Common myeloid progenitor, CD34-positive (primary cell): ENCODE measurements around the gene CST3.
"Not testable (repeated sequence)": the region's sequence is repeated elsewhere in the genome, so short reads cannot be mapped to it uniquely, and the experiment has no call there.

Source experiments
- CTCF ChIA-PET: fragments of 350-600 bp; sonication (Branson Sonifier 250); formaldehyde crosslinking; loops from one replicate; lab custom pipeline; 2021; ENCODE audit warnings: antibody characterized with exemption; lab: Charles Lee
- POLR2A ChIA-PET: fragments of 350-600 bp; sonication (Branson Sonifier 250); formaldehyde crosslinking; loops from one replicate; lab custom pipeline; 2021; ENCODE audit warnings: antibody characterized with exemption; lab: Charles Lee
- DNase-seq, 3 donors: peaks; one replicate each; pipeline versions ENCODE4 v3.0.0 to v3.0.0-alpha.2; 2013
- H3K27ac ChIP-seq, 2 experiments: 1 replicate in 1 of 2; 2 replicates in 1 of 2; pipeline ENCODE4 v1.7.0; 2013; ENCODE audit warnings: inconsistent platforms in 2 of 2, low read length in 2 of 2, mild to moderate bottlenecking in 2 of 2, low read depth in 1 of 2, moderate library complexity in 1 of 2; ENCODE audit not compliant: severe bottlenecking in 2 of 2, insufficient read depth in 1 of 2, poor library complexity in 1 of 2
- H3K27me3 ChIP-seq, 5 experiments: replicated peaks in 2 of 5; 1 replicate in 3 of 5; 2 replicates in 2 of 5; pipeline versions ENCODE4 v1.6.1 to v1.7.0; 2013; ENCODE audit warnings: low read length in 4 of 5, mild to moderate bottlenecking in 2 of 5, moderate library complexity in 2 of 5, inconsistent platforms in 1 of 5; ENCODE audit not compliant: insufficient read depth in 5 of 5, control insufficient read depth in 4 of 5
- H3K36me3 ChIP-seq, 4 experiments: 1 replicate in 2 of 4; 2 replicates in 2 of 4; pipeline versions ENCODE4 v1.6.1 to v1.7.0; 2013; ENCODE audit warnings: low read length in 3 of 4, control low read depth in 1 of 4, mild to moderate bottlenecking in 1 of 4; ENCODE audit not compliant: control insufficient read depth in 4 of 4, insufficient read depth in 4 of 4
- H3K4me1 ChIP-seq, 4 experiments: 1 replicate in 3 of 4; 2 replicates in 1 of 4; pipeline versions ENCODE4 v1.6.1 to v1.7.1; 2013; ENCODE audit warnings: low read length in 3 of 4, mild to moderate bottlenecking in 3 of 4, control low read depth in 1 of 4, inconsistent platforms in 1 of 4, moderate library complexity in 1 of 4; ENCODE audit not compliant: control insufficient read depth in 4 of 4, insufficient read depth in 4 of 4; ENCODE audit errors: control extremely low read depth in 1 of 4
- H3K4me3 ChIP-seq, 7 experiments: 1 replicate in 4 of 7; 2 replicates in 3 of 7; pipeline versions ENCODE4 v1.5.1 to v1.7.0; 2013; ENCODE audit warnings: mild to moderate bottlenecking in 7 of 7, low read length in 6 of 7, moderate library complexity in 6 of 7, inconsistent platforms in 2 of 7, low read depth in 2 of 7, control low read depth in 1 of 7; ENCODE audit not compliant: insufficient read depth in 4 of 7, control insufficient read depth in 1 of 7; ENCODE audit errors: extremely low read depth in 1 of 7
- H3K9me3 ChIP-seq, 5 experiments: 1 replicate in 4 of 5; 2 replicates in 1 of 5; pipeline versions ENCODE4 v1.6.1 to v1.7.1; 2013; ENCODE audit warnings: low read length in 4 of 5, mild to moderate bottlenecking in 2 of 5, inconsistent platforms in 1 of 5, low read depth in 1 of 5, moderate library complexity in 1 of 5; ENCODE audit not compliant: control insufficient read depth in 4 of 5, insufficient read depth in 2 of 5; ENCODE audit errors: control extremely low read depth in 1 of 5
- WGBS: methylation state at CpG from one replicate; pipeline ENCODE4 v1.1.5; 2013; ENCODE audit not compliant: insufficient coverage; 5-methylcytosine and 5-hydroxymethylcytosine counted together

The CST3 gene

DNA sequence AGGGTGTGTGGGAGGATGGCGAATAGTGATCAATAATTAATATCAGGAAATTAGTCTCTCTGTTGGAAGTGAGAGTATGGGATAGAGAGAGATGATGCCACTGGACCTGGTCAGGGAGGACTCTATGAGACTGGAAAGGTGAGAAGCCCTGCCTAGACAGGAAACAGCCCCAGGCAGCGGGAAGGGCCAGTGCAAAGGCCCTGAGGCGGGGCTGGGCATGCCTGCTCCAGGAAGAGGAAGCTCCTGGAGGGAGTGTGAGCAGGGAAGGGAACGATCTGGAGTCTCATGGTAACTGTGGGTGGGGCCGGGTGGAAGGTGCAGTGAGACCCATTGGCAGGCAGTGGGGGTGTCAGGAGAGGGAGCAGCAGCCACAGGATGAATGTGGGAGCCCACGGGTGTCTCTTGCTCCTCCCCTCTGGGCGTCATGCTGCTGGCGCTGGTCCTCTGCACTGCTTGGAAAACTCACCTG is 1.8 kb upstream of the CST3 start:
- Histone ChIP-seq H3K4me1 (peaks cover 0 to 61% (median 28%) of the 10 kb centered on the region in 4 experiments), H3K27me3 (no peaks in the 10 kb centered on the region), H3K9me3 (no peaks in the 10 kb centered on the region), H3K36me3 (peaks cover 0 to 3% (median 0%) of the 10 kb centered on the region in 4 experiments), H3K27ac (no peak overlapping the region), H3K4me3 (no peak overlapping the region)
- DNase-seq: no peak
- WGBS: 95% methylated on average over 4 of the region's 8 CpGs
- CTCF ChIA-PET: interaction anchor here (1.0 kb wide), 1 partner anchor 32 kb away, joined by 3 read pairs; no protein-coding TSS in a partner anchor
- POLR2A ChIA-PET: no interaction called here

DNA sequence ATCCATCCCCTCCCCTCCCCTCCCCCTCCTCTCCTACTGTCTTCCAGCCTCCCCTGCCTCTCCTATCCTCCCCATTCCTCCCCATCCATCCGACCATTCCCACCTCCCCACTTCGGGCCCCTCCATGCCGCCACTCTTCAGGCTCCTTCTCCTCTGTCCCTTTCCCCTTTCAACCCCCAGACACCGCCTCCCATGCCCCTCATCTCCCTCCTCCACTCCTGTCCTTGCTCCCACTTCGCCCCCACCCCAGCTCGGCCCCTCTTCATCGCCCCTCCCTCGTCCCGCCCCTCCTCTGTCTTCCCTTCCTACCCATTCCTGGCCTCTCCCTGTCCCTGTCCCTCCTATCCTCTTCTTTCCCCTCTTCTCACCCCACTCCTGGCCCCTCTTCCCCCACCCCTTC is 554 bp upstream of the CST3 start:
- Histone ChIP-seq H3K27ac (no peak overlapping the region), H3K9me3 (no peaks in the 10 kb centered on the region), H3K4me3 (peak overlapping the region in 1 of 7 experiments; percentile 84), H3K36me3 (peaks cover 0 to 10% (median 0%) of the 10 kb centered on the region in 4 experiments), H3K27me3 (no peaks in the 10 kb centered on the region), H3K4me1 (peaks cover 0 to 58% (median 22%) of the 10 kb centered on the region in 4 experiments)
- WGBS: 85% methylated on average over 6 of the region's 9 CpGs
- ChIA-PET POLR2A (no interaction called here), CTCF (interaction anchor here (0.7 kb wide), 1 partner anchor 11 kb away, joined by 3 read pairs; no protein-coding TSS in a partner anchor)
- DNase-seq: no peak

DNA sequence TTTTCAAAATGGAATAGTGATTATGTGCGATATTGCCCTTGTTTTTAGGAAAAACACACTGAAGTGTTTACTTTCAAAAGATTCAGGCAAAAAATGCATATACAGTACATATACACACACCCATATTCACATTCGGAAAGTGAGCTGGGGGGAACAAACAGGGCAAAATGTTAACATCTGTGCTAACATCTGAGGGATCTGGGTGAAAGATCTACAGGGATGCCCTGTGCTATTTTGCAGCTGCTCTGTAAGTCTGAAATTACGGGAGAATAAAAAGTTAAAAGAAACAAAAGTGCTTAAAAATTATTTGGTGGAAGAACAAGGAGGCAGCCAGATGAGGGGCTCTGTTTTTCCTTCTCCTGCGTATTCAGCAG is 860 bp downstream of the CST3 start:
- peaks cover 0 to 12% (median 0%) of the 10 kb centered on the region in 4 experiments for H3K36me3 ChIP-seq
- peaks cover 0 to 55% (median 26%) of the 10 kb centered on the region in 4 experiments for H3K4me1 ChIP-seq
- ChIA-PET POLR2A (no interaction called here), CTCF (interaction anchor here (0.8 to 1.6 kb wide), 3 partner anchors 29 to 218 kb away, joined by 3 to 4 read pairs (median 3); no protein-coding TSS in a partner anchor)
- WGBS: 0% methylated on average over 1 of the region's 4 CpGs
- no peaks in the 10 kb centered on the region for H3K9me3 ChIP-seq
- H3K27me3 ChIP-seq: no peaks in the 10 kb centered on the region
- no peak for DNase-seq
- H3K4me3 ChIP-seq: peak overlapping the region; percentile 48 to 84 (median 70)
- H3K27ac ChIP-seq: peak overlapping the region in 1 of 2 experiments; percentile 49

DNA sequence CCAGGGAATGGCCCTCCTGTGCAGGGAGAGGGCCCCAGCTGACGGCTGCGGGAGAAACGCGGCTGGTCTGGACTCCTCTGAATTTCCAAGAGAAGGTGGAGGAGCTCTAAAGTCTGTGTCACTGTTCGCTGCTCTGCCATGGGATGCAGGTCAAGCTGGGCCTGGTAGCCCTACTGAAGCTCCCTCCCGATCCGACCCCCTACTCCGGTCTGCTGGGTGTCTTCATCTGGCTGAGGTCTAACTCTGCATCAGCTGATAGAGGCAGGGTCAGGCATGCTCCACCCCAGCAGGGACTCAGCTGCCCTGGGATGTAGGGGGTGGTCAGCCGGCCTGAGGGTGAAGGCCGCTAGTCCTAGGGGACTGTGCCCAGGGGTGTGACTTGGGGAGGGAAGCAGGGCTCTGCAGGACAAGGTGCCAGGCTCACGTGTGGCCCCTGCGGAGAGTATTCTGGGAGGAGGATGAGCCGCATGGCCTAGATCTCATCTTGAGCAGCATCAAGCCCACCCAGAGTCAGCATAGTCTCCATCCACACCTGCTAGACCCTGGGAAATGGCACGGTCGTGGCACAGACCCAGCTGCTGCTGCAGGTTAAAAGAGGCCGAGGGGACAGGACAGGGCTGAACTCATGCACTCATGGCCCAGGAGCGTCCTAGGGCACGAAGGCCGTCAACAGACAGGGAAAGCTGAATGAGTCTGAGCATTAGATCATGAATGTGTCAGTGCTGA is 1.4 kb downstream of the CST3 start:
- Histone ChIP-seq H3K4me3 (peak overlapping the region in 3 of 7 experiments; percentile 70 to 84 (median 78)), H3K27ac (no peak overlapping the region), H3K4me1 (peaks cover 0 to 55% (median 32%) of the 10 kb centered on the region in 4 experiments), H3K27me3 (no peaks in the 10 kb centered on the region), H3K9me3 (no peaks in the 10 kb centered on the region), H3K36me3 (peaks cover 0 to 12% (median 0%) of the 10 kb centered on the region in 4 experiments)
- POLR2A ChIA-PET: no interaction called here
- no peak for DNase-seq
- CTCF ChIA-PET: interaction anchor here (0.8 to 1.6 kb wide), 3 partner anchors 28 to 217 kb away, joined by 3 to 4 read pairs (median 3); no protein-coding TSS in a partner anchor
- 94% methylated on average over 17 of the region's 19 CpGs for WGBS

DNA sequence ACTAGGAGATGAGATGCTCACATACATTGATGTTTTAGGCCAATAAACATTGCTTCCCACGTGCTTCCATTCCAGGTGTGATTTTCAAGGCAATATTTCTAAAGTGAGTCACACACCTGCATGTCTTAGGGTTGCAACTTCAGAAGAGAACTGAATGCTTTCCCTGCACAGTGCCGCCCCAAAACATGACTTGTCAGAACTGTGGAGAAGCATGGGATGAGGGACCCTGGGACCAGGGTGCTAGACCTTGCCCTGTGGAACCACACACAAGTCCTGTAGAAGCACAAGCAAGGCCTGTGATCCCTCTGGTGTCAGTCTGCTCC is 2.0 kb downstream of the CST3 start:
- H3K27ac ChIP-seq, DNase-seq, H3K27me3 ChIP-seq, H3K9me3 ChIP-seq, POLR2A ChIA-PET, H3K4me3 ChIP-seq: not testable (repeated sequence)
- CTCF ChIA-PET: interaction anchor here (0.7 to 1.6 kb wide), 3 partner anchors 27 to 194 kb away, joined by 4 read pairs; no protein-coding TSS in a partner anchor
- no CpG with 5 or more reads among the region's 2 CpGs for WGBS
- H3K4me1 ChIP-seq: peaks cover 0 to 51% (median 34%) of the 10 kb centered on the region in 4 experiments
- H3K36me3 ChIP-seq: peaks cover 0 to 12% (median 0%) of the 10 kb centered on the region in 4 experiments

DNA sequence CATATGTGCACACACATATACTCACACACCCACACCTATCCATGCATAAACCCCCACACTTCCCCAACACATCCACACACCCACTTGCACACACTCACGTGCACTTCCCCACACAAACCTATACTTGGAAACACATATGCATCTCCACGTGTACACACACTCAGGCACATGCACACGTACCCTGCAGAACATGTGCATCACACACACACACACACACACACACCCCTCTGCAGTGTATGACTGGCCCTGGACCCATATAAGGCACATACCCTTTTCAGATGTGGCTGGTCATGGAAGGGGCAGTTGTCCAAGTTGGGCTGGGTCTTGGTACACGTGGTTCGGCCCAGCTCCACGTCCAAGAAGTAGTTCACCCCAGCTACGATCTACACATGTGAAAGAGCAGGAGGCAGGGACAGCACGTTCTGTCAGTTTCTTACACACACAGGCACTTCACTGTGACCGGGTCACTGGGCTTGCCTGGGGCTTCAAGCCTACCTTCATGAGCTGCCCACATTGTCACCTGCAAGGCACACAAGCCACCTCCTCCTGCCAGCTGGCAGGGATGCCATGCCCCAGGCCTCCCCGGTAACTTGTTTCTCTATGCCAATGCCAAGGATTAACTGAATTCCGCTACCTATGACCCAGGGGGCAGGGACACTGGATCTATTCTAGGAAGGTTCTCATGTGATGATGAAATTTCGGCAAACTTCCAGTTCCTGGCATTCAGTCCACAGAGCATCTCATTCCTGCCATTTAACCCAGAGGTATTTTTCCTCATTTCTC is 2.6 kb downstream of the CST3 start:
- POLR2A ChIA-PET: no interaction called here
- no peaks in the 10 kb centered on the region for H3K9me3 ChIP-seq
- H3K27me3 ChIP-seq: no peaks in the 10 kb centered on the region
- WGBS: 84% methylated on average over 8 of the region's 12 CpGs
- no peak overlapping the region for H3K27ac ChIP-seq
- H3K4me1 ChIP-seq: peaks cover 0 to 46% (median 32%) of the 10 kb centered on the region in 4 experiments
- H3K36me3 ChIP-seq: peaks cover 0 to 12% (median 0%) of the 10 kb centered on the region in 4 experiments
- no peak for DNase-seq
- no peak overlapping the region for H3K4me3 ChIP-seq
- CTCF ChIA-PET: interaction anchor here (0.7 to 1.2 kb wide), 3 partner anchors 10 to 193 kb away, joined by 3 to 4 read pairs (median 4); no protein-coding TSS in a partner anchor
